Fibroblast of the aortic adventitia (primary cell): ENCODE measurements around the gene ZNF91. TPM values are rescaled to one million over a fixed set of nuclear protein-coding genes. Genes with fewer than 3 reads are reported as not detected.
"Not testable (repeated sequence)": the region's sequence is repeated elsewhere in the genome, so short reads cannot be mapped to it uniquely, and the experiment has no call there.

Experiments used
- DNase-seq: peaks from one replicate; pipeline ENCODE4 v3.0.0-alpha.2; 2010; ENCODE audit warnings: low read depth
- H3K4me3 ChIP-seq: 2 replicates; pipeline ENCODE4 v1.5.1; 2011; ENCODE audit warnings: low read depth, mild to moderate bottlenecking, control low read depth, low read length, moderate library complexity
- total RNA-seq: library from RNA; depleted of rRNA; stranded (reverse); fragments of >200 nt; gene quantifications from 2 replicates; pipeline ENCODE4 v1.2.3, GENCODE V29; 2012; ENCODE audit warnings: low replicate concordance
- TF ChIP-seq, protein P1 (sequence below): IDR thresholded peaks from 2 replicates; pipeline ENCODE4 v1.5.1; 2011; ENCODE audit warnings: mild to moderate bottlenecking, low read length, control low read depth, inconsistent platforms; ENCODE audit not compliant: insufficient read depth

The ZNF91 gene
- total RNA-seq, 1 donor: 16.3 TPM

DNA sequence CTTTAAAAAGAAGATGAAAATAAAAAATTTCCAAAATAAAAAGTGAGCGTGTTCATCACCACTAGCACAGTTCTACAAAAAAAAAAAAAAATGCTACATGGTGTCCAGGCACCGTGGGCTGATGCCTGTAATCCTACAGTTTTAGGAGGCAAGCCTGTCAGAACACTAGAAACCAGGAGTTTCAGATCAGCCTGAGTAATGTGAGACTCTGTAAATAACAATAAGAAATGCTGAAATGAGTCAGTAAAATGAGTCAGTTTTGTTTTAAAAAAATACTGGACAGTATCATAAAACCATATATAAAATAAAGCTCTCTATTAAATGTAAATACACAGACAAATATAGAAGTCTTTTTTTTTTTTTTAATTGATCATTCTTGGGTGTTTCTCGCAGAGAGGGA lies 30.0 kb downstream of the ZNF91 start:
- TF ChIP-seq, protein P1, sequence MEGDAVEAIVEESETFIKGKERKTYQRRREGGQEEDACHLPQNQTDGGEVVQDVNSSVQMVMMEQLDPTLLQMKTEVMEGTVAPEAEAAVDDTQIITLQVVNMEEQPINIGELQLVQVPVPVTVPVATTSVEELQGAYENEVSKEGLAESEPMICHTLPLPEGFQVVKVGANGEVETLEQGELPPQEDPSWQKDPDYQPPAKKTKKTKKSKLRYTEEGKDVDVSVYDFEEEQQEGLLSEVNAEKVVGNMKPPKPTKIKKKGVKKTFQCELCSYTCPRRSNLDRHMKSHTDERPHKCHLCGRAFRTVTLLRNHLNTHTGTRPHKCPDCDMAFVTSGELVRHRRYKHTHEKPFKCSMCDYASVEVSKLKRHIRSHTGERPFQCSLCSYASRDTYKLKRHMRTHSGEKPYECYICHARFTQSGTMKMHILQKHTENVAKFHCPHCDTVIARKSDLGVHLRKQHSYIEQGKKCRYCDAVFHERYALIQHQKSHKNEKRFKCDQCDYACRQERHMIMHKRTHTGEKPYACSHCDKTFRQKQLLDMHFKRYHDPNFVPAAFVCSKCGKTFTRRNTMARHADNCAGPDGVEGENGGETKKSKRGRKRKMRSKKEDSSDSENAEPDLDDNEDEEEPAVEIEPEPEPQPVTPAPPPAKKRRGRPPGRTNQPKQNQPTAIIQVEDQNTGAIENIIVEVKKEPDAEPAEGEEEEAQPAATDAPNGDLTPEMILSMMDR: no peak
- DNase-seq: no peak
- H3K4me3 ChIP-seq: no peak overlapping the region

- not testable (repeated sequence) for H3K4me3 ChIP-seq, DNase-seq
These were observed 33.4 kb downstream of the ZNF91 start for GRCh38 chr19:23361843-23362242.

- TF ChIP-seq, protein P1: no peak
- H3K4me3 ChIP-seq: no peak overlapping the region
- DNase-seq: no peak
These were observed 43.5 kb downstream of the ZNF91 start for GRCh38 chr19:23351806-23352205.

DNA sequence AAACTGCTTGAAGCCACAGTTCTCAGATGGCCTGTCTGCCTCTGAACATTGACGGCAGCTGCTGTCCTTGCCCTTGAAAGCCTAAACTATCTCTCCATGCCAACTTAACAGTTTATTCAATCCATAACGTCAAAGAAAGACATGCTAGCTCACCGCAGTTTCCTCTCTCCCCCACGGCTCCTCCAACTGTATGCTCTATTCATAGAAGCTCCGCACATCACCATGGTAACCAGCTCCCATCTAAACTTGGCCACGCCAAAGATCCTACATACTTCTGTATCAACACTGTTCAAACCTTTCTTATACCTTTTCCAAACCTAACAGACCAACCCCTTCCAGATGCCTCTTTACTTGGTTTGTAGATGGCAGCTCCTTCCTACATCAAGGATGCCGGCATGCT lies 48.6 kb downstream of the ZNF91 start:
- no peak overlapping the region for H3K4me3 ChIP-seq
- DNase-seq: no peak
- TF ChIP-seq, protein P1: no peak

- TF ChIP-seq, protein P1: no peak
- no peak for DNase-seq
- no peak overlapping the region for H3K4me3 ChIP-seq
These were observed 49.4 kb downstream of the ZNF91 start for GRCh38 chr19:23345838-23346237.

DNA sequence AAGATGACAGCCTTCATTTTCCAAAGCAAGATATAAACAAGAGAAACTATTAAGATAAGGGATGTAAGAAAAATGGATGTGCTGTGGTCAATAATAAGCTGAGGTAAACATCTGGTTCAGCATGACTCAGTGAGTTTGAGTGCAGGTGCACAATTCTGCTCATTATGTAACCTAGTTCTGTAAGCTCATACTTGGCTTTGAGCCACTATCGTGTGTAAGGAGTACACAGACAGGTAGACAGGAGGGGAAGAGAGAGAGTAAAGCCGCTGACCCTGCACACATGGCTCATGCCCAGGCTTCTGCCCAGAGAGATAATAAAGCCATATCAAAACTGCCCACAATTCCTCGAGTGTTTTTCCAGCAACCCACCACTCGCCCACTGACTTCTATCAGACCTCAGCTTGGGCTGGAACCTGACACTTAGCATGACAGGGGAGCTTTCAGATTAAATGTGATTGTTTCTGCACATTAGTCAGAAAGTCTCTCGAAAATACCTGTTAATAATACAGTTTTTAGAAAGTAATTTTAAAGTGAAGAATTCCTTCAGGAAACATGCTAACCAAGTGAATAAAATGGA lies 51.7 kb downstream of the ZNF91 start:
- DNase-seq: no peak
- TF ChIP-seq, protein P1: no peak
- no peak overlapping the region for H3K4me3 ChIP-seq

DNA sequence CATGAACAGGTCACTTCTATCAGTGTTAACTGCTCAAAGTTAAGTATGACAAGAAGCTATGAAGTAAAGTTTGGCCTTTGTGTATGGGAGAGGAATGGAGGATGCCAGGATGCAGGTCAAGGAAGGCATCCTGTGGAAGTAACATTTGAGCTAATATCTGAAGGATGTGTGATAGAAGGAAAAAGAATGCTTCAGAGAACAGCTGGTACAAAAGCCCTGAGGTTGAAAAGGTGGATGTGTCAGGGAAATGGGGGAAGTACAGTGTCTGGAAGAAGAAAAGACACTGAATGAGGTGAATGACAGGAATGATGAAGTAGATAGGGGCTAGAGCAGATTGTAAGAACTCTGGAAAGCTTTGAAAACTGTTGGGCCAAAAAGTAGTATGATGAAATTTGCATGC lies 67.1 kb downstream of the ZNF91 start:
- TF ChIP-seq, protein P1: no peak
- no peak for DNase-seq
- H3K4me3 ChIP-seq: no peak overlapping the region
